ENCODE data around the gene UNC13B. TPM values are rescaled to one million over a fixed set of nuclear protein-coding genes. Genes with fewer than 3 reads are reported as not detected.

UNC13B gene
- total and polyA plus RNA-seq, 2 donors (not counting 3 experiments of a cell fraction or from before 2014, with no cell fraction given), result 30.1 to 46.2 TPM

GRCh38 chr9:35366627-35367026, 204.8 kb downstream of the UNC13B start:
- DNase-seq (ENCODE audit: low read depth, low spot score), result no peak
- H3K79me2 ChIP-seq (ENCODE audit: control insufficient read depth, insufficient read depth, low read length), result no peaks in the 10 kb centered on the region
- ChIA-PET POLR2A (no interaction called here), CTCF (interaction anchor here (1.4 to 3.0 kb wide), 4 partner anchors 18 to 107 kb away, joined by 3 to 19 read pairs (median 5); no protein-coding TSS in a partner anchor)
- BruUV-seq (replicated peaks), result no TSS peak
- H3K9me3 ChIP-seq (replicated peaks; ENCODE audit: control insufficient read depth, insufficient read depth, low read length), result no peaks in the 10 kb centered on the region
- intact Hi-C loops (cut with micrococcal nuclease) (loop anchor here (2.0 to 10.0 kb wide), 2 partner anchors 26 to 92 kb away; no protein-coding TSS in a partner anchor), dilution Hi-C loops (cut with MboI; ENCODE audit: extremely low pct_ligation_motif_present, low sequenced_read_pairs) (no loop called here)
- no peaks in the 10 kb centered on the region for H4K20me1 ChIP-seq (replicated peaks; ENCODE audit: control insufficient read depth, extremely low read depth, insufficient read depth, low read length)
- H3K9me1 ChIP-seq (replicated peaks; ENCODE audit: control insufficient read depth, extremely low read depth, insufficient read depth, low read length), result no peaks in the 10 kb centered on the region
- H3K27me3 ChIP-seq (ENCODE audit: control insufficient read depth in 2 of 2, insufficient read depth in 2 of 2, low read length in 2 of 2), result no peaks in the 10 kb centered on the region
- no peak overlapping the region for H3K4me2 ChIP-seq (ENCODE audit: insufficient read depth, low read length)
- peaks cover 0 to 9% of the 10 kb centered on the region in 2 experiments for H3K36me3 ChIP-seq (ENCODE audit: control insufficient read depth in 2 of 2, extremely low read depth in 1 of 2, insufficient read depth in 2 of 2, low read length in 2 of 2)
- no peak overlapping the region for H3K4me3 ChIP-seq (replicated peaks in 1 of 3; ENCODE audit: insufficient read depth in 1 of 3, low read depth in 1 of 3, low read length in 3 of 3)
- no peak overlapping the region for H2AFZ ChIP-seq (ENCODE audit: low read depth, low read length)
- no peak overlapping the region for H3K27ac ChIP-seq (ENCODE audit: insufficient read depth, low read depth, low read length)
- no peak overlapping the region for H3K9ac ChIP-seq (replicated peaks; ENCODE audit: extremely low read depth, insufficient read depth, low read length)
- H3K4me1 ChIP-seq (ENCODE audit: control insufficient read depth, extremely low read depth, insufficient read depth, low read length), result peaks cover 31% of the 10 kb centered on the region
- FAIRE-seq, result no peak
- no peak for TF ChIP-seq MAX (IDR thresholded peaks at IDR 0.05; ENCODE audit: insufficient read depth, insufficient read length)
- TF ChIP-seq GATA2 (IDR thresholded peaks at IDR 0.05; ENCODE audit: insufficient read depth, insufficient read length, low read depth, low read length), result no peak
- TF ChIP-seq FOS (IDR thresholded peaks at IDR 0.05; ENCODE audit: borderline replicate concordance, insufficient read depth, low read length), result no peak
- TF ChIP-seq CTCF (IDR thresholded peaks at IDR 0.05; ENCODE audit: extremely low read depth in 1 of 2, insufficient read depth in 1 of 2, low read depth in 1 of 2, low read length in 2 of 2), result no peak
- TF ChIP-seq JUN (IDR thresholded peaks at IDR 0.05; ENCODE audit: borderline replicate concordance, insufficient read depth, insufficient read length, low read depth), result no peak
- no peak for TF ChIP-seq MYC (IDR thresholded peaks at IDR 0.05; ENCODE audit: low read depth, low read length)
- TF ChIP-seq POLR2A (IDR thresholded peaks at IDR 0.05; ENCODE audit: low read depth, low read length), result no peak
- no peak for TF ChIP-seq EZH2 (IDR thresholded peaks at IDR 0.05; ENCODE audit: borderline replicate concordance, low read depth, low read length, severe bottlenecking)
- no peak for TF ChIP-seq POLR2AphosphoS5 (IDR thresholded peaks at IDR 0.05; ENCODE audit: insufficient read depth, low read depth, low read length)

Measured in endothelial cell of umbilical vein (primary cell).